Fibroblast of lung (primary cell): Measurements from ENCODE around the gene SUSD5. TPM values are rescaled to one million over a fixed set of nuclear protein-coding genes. Genes with fewer than 3 reads are reported as not detected.
A peak's percentile ranks its signal among the peaks of the same experiment; 100 is the strongest.

Experiments
- DNase-seq, 2 donors: peaks; one replicate each; pipeline versions ENCODE4 v3.0.0 to v3.0.0-alpha.2; 2010; ENCODE audit warnings: low read depth in 2 of 2
- H2AFZ ChIP-seq: 2 replicates; pipeline ENCODE4 v1.5.1; 2012; ENCODE audit warnings: low read length, control low read depth, inconsistent platforms
- H3K27ac ChIP-seq: 2 replicates; pipeline ENCODE4 v1.5.1; 2011; ENCODE audit warnings: low read length, control low read depth; ENCODE audit not compliant: insufficient read depth
- H3K27me3 ChIP-seq: 2 replicates; pipeline ENCODE4 v1.5.1; 2011; ENCODE audit warnings: mild to moderate bottlenecking, low read length; ENCODE audit not compliant: control insufficient read depth, insufficient read depth
- H3K36me3 ChIP-seq: 2 replicates; pipeline ENCODE4 v1.5.1; 2011; ENCODE audit warnings: low read length; ENCODE audit not compliant: control insufficient read depth, insufficient read depth
- H3K4me1 ChIP-seq: 2 replicates; pipeline ENCODE4 v1.5.1; 2011; ENCODE audit warnings: low read length; ENCODE audit not compliant: control insufficient read depth, insufficient read depth; ENCODE audit errors: extremely low read depth
- H3K4me2 ChIP-seq: 2 replicates; pipeline ENCODE4 v1.5.1; 2011; ENCODE audit warnings: low read length, control low read depth; ENCODE audit not compliant: insufficient read depth; ENCODE audit errors: extremely low read depth
- H3K4me3 ChIP-seq, 4 experiments: fragments of 200-600 bp in 1 of 4; sonication (generic) in 1 of 4; replicated peaks in 1 of 4; 2 replicates each; pipeline ENCODE4 v1.5.1; 2011 to 2016; ENCODE audit warnings: low read length in 4 of 4, low read depth in 3 of 4, mild to moderate bottlenecking in 3 of 4, control low read depth in 2 of 4, inconsistent platforms in 1 of 4, mixed read lengths in 1 of 4; ENCODE audit not compliant: insufficient read depth in 1 of 4; ENCODE audit errors: control extremely low read depth in 1 of 4
- H3K79me2 ChIP-seq: 2 replicates; pipeline ENCODE4 v1.5.1; 2012; ENCODE audit warnings: mild to moderate bottlenecking, low read length, inconsistent platforms; ENCODE audit not compliant: control insufficient read depth, insufficient read depth
- H3K9ac ChIP-seq: 2 replicates; pipeline ENCODE4 v1.5.1; 2011; ENCODE audit warnings: mild to moderate bottlenecking, low read length, control low read depth; ENCODE audit not compliant: insufficient read depth
- H3K9me3 ChIP-seq: 2 replicates; pipeline ENCODE4 v1.5.1; 2012; ENCODE audit warnings: low read depth, low read length; ENCODE audit not compliant: control insufficient read depth, insufficient read depth
- H4K20me1 ChIP-seq: 2 replicates; pipeline ENCODE4 v1.5.1; 2011; ENCODE audit warnings: low read length; ENCODE audit not compliant: control insufficient read depth, insufficient read depth; ENCODE audit errors: extremely low read depth
- CTCF ChIP-seq, 2 donors: IDR thresholded peaks in 1 of 2; conservative IDR thresholded peaks in 1 of 2; 1 replicate in 1 of 2; 2 replicates in 1 of 2; pipeline ENCODE4 v1.5.1; 2011 to 2012; ENCODE audit warnings: low read length in 2 of 2, control low read depth in 1 of 2, inconsistent platforms in 1 of 2, low read depth in 1 of 2, mild to moderate bottlenecking in 1 of 2
- EZH2 ChIP-seq: IDR thresholded peaks from 2 replicates; pipeline ENCODE4 v1.5.1; 2012; ENCODE audit warnings: low read length, control low read depth, mild to moderate bottlenecking; ENCODE audit errors: missing control alignments
- polyA plus RNA-seq, 2 donors: library from polyadenylated mRNA; depleted of rRNA in 1 of 2; stranded (reverse) in 1 of 2; unstranded in 1 of 2; fragments of >200 nt; gene quantifications; 2 replicates each; pipeline ENCODE4 v1.2.1, GENCODE V29; 2011 to 2012; ENCODE audit warnings: missing spikeins in 1 of 2
- total RNA-seq: library from RNA; depleted of rRNA; stranded (reverse); fragments of >200 nt; gene quantifications from 2 replicates; pipeline ENCODE4 v1.2.1, GENCODE V29; 2014

Gene SUSD5
- total and polyA plus RNA-seq, 2 donors (not counting 1 experiment from before 2014, with no cell fraction given) = 0.75 to 2.3 TPM

- Histone ChIP-seq H3K79me2 (no peaks in the 10 kb centered on the region), H3K9ac (no peak overlapping the region), H3K36me3 (no peaks in the 10 kb centered on the region), H3K9me3 (no peaks in the 10 kb centered on the region), H3K4me2 (no peak overlapping the region), H3K4me1 (no peaks in the 10 kb centered on the region), H3K4me3 (no peak overlapping the region), H2AFZ (no peak overlapping the region), H3K27me3 (no peaks in the 10 kb centered on the region), H4K20me1 (no peaks in the 10 kb centered on the region), H3K27ac (no peak overlapping the region)
- no peak for DNase-seq
- TF ChIP-seq EZH2 = no peak
- no peak for TF ChIP-seq CTCF (conservative IDR thresholded peaks at IDR 0.05 in 1 of 2, IDR thresholded peaks at IDR 0.05 in 1 of 2; ENCODE audit: low read depth in 1 of 2, low read length in 2 of 2)
Measured at GRCh38 chr3:33229066-33229465, 10.5 kb upstream of the SUSD5 start.

DNA sequence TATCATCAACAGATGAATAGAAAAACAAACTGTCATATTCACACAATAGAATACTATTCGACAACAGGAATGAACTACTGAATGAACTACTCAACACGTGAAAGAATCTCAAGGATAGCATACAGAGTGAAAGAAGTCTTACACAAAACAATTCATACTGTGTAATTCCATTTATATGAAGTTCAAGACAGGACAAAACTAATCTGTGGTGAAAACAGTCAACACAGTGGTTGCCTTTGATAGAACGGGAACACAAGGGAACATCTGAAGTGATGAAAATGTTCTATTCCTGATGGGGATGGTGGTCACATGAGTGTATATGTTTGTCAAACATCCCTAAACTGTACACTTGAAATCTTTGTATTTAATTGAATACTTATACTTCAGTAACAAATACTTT is 2.6 kb upstream of the SUSD5 start:
- peaks cover 3% of the 10 kb centered on the region for H3K4me1 ChIP-seq
- no peak overlapping the region for H3K27ac ChIP-seq
- H2AFZ ChIP-seq = no peak overlapping the region
- H4K20me1 ChIP-seq = no peaks in the 10 kb centered on the region
- peaks cover 17% of the 10 kb centered on the region for H3K27me3 ChIP-seq
- no peaks in the 10 kb centered on the region for H3K36me3 ChIP-seq
- no peaks in the 10 kb centered on the region for H3K9me3 ChIP-seq
- H3K79me2 ChIP-seq = no peaks in the 10 kb centered on the region
- no peak overlapping the region for H3K4me2 ChIP-seq
- TF ChIP-seq CTCF (conservative IDR thresholded peaks at IDR 0.05 in 1 of 2, IDR thresholded peaks at IDR 0.05 in 1 of 2; ENCODE audit: low read depth in 1 of 2, low read length in 2 of 2) = no peak
- TF ChIP-seq EZH2 = no peak
- no peak for DNase-seq
- H3K9ac ChIP-seq = no peak overlapping the region
- no peak overlapping the region for H3K4me3 ChIP-seq

GRCh38 chr3:33219175-33219487 is 521 bp upstream of the SUSD5 start:
- Histone ChIP-seq H3K36me3 (no peaks in the 10 kb centered on the region), H4K20me1 (no peaks in the 10 kb centered on the region), H3K4me1 (peaks cover 3% of the 10 kb centered on the region), H3K27ac (no peak overlapping the region), H2AFZ (no peak overlapping the region), H3K4me3 (peak overlapping the region; percentile 35 to 57 (median 49)), H3K9me3 (no peaks in the 10 kb centered on the region), H3K79me2 (no peaks in the 10 kb centered on the region), H3K9ac (no peak overlapping the region), H3K4me2 (peak overlapping the region; percentile 82), H3K27me3 (peaks cover 17% of the 10 kb centered on the region)
- no peak for DNase-seq
- TF ChIP-seq EZH2 (peak; percentile 53), CTCF (conservative IDR thresholded peaks at IDR 0.05 in 1 of 2, IDR thresholded peaks at IDR 0.05 in 1 of 2; ENCODE audit: low read depth in 1 of 2, low read length in 2 of 2) (no peak)
